HG02571 (cell line): ENCODE measurements around the gene MFAP5.
"Not testable (repeated sequence)": the region's sequence is repeated elsewhere in the genome, so short reads cannot be mapped to it uniquely, and the experiment has no call there.

Experiments used
- ATAC-seq: cut with Tn5 transposase; IDR thresholded peaks from one replicate; pipeline ENCODE4 v1.9.1; 2021; ENCODE audit warnings: mild to moderate bottlenecking, moderate library complexity; ENCODE audit not compliant: unreplicated experiment

The MFAP5 gene

GRCh38 chr12:8676651-8677050 lies 14.0 kb upstream of the MFAP5 start:
- ATAC-seq: no peak

- no peak for ATAC-seq
These were observed 13.0 kb upstream of the MFAP5 start for GRCh38 chr12:8675591-8676036.

- no peak for ATAC-seq
These were observed 9.8 kb upstream of the MFAP5 start for GRCh38 chr12:8672381-8672780.

GRCh38 chr12:8668441-8668840 lies 5.8 kb upstream of the MFAP5 start:
- no peak for ATAC-seq

GRCh38 chr12:8667270-8667669 lies 4.6 kb upstream of the MFAP5 start:
- ATAC-seq: no peak

GRCh38 chr12:8665759-8666158 lies 3.1 kb upstream of the MFAP5 start:
- no peak for ATAC-seq

- ATAC-seq: no peak
These were observed 1.7 kb upstream of the MFAP5 start for GRCh38 chr12:8664228-8664913.

- ATAC-seq: no peak
These were observed 875 bp downstream of the MFAP5 start for GRCh38 chr12:8661751-8662150.

- no peak for ATAC-seq
These were observed 1.6 kb downstream of the MFAP5 start for GRCh38 chr12:8661016-8661415.

- no peak for ATAC-seq
These were observed 4.3 kb downstream of the MFAP5 start for GRCh38 chr12:8658346-8658745.

GRCh38 chr12:8655421-8655820 lies 7.2 kb downstream of the MFAP5 start:
- no peak for ATAC-seq

GRCh38 chr12:8648576-8649205 lies 13.9 kb downstream of the MFAP5 start:
- ATAC-seq: peak; percentile 73

- ATAC-seq: no peak
These were observed 14.7 kb downstream of the MFAP5 start for GRCh38 chr12:8647968-8648367.

GRCh38 chr12:8644345-8645248 lies 18.0 kb downstream of the MFAP5 start:
- ATAC-seq: peak; percentile 44

GRCh38 chr12:8642775-8643174 lies 19.9 kb downstream of the MFAP5 start:
- ATAC-seq: no peak

GRCh38 chr12:8639936-8640335 lies 22.7 kb downstream of the MFAP5 start:
- ATAC-seq: no peak

- ATAC-seq: no peak
These were observed 23.7 kb downstream of the MFAP5 start for GRCh38 chr12:8638951-8639350.

GRCh38 chr12:8637666-8638065 lies 25.0 kb downstream of the MFAP5 start:
- no peak for ATAC-seq

GRCh38 chr12:8637244-8637643 lies 25.4 kb downstream of the MFAP5 start:
- no peak for ATAC-seq

- ATAC-seq: no peak
These were observed 26.0 kb downstream of the MFAP5 start for GRCh38 chr12:8636581-8636980.

GRCh38 chr12:8636007-8636346 lies 26.6 kb downstream of the MFAP5 start:
- not testable (repeated sequence) for ATAC-seq
